GM23338 (cell line): Measurements from ENCODE around the gene ABHD12. TPM values are rescaled to one million over a fixed set of nuclear protein-coding genes. Genes with fewer than 3 reads are reported as not detected.

Experiments used
- ATAC-seq: fragments of 200-7000 bp; cut with Tn5 transposase; 3 replicates; pipeline ENCODE4 v1.9.1; 2020
- DNase-seq: peaks from one replicate; pipeline ENCODE4 v3.0.0-alpha.2; 2015; ENCODE audit warnings: low spot score
- H2AFZ ChIP-seq: fragments of 200-600 bp; sonication (generic); 2 replicates; pipeline ENCODE4 v1.8.0; 2016; ENCODE audit warnings: antibody characterized with exemption, mild to moderate bottlenecking, moderate library complexity
- H3F3A ChIP-seq: fragments of 200-600 bp; sonication (generic); replicated peaks from 2 replicates; pipeline ENCODE4 v1.8.0; 2017; ENCODE audit warnings: antibody characterized with exemption, mixed run types, low read depth
- H3K27ac ChIP-seq: fragments of 200-600 bp; sonication (generic); 2 replicates; pipeline ENCODE4 v1.6.1; 2016; ENCODE audit warnings: low read depth
- H3K27me3 ChIP-seq: fragments of 200-600 bp; sonication (generic); 2 replicates; pipeline ENCODE4 v1.8.0; 2016; ENCODE audit warnings: mild to moderate bottlenecking, mixed run types, moderate library complexity; ENCODE audit not compliant: insufficient read depth
- H3K36me3 ChIP-seq: fragments of 200-600 bp; sonication (generic); 2 replicates; pipeline ENCODE4 v1.8.0; 2016; ENCODE audit warnings: mild to moderate bottlenecking; ENCODE audit not compliant: insufficient read depth
- H3K4me1 ChIP-seq: fragments of 200-600 bp; sonication (generic); 2 replicates; pipeline ENCODE4 v1.8.0; 2016; ENCODE audit warnings: mild to moderate bottlenecking, moderate library complexity; ENCODE audit not compliant: insufficient read depth
- H3K4me2 ChIP-seq: fragments of 200-600 bp; sonication (generic); 2 replicates; pipeline ENCODE4 v1.7.1; 2017; ENCODE audit warnings: mixed run types
- H3K4me3 ChIP-seq: fragments of 200-600 bp; sonication (generic); 2 replicates; pipeline ENCODE4 v1.6.1; 2016; ENCODE audit warnings: mixed run types
- H3K79me2 ChIP-seq: fragments of 200-600 bp; sonication (generic); replicated peaks from 2 replicates; pipeline ENCODE4 v1.8.0; 2017; ENCODE audit warnings: mild to moderate bottlenecking; ENCODE audit not compliant: insufficient read depth
- H3K9me2 ChIP-seq: fragments of 200-600 bp; sonication (generic); 2 replicates; pipeline ENCODE4 v1.8.0; 2017; ENCODE audit not compliant: insufficient read depth
- H4K20me1 ChIP-seq: fragments of 200-600 bp; sonication (generic); replicated peaks from 2 replicates; pipeline ENCODE4 v1.8.0; 2017; ENCODE audit warnings: mild to moderate bottlenecking; ENCODE audit not compliant: insufficient read depth
- H3K27ac Mint-ChIP-seq: 2 replicates; pipeline ENCODE4 v1.8.0; 2020; ENCODE audit warnings: inconsistent platforms, mild to moderate bottlenecking, moderate library complexity, mixed read lengths
- H3K27me3 Mint-ChIP-seq: 3 replicates; pipeline ENCODE4 v1.8.0; 2022; ENCODE audit warnings: low read depth, mild to moderate bottlenecking, moderate library complexity, mixed read lengths, inconsistent platforms; ENCODE audit not compliant: insufficient read depth, poor library complexity
- H3K36me3 Mint-ChIP-seq: 3 replicates; pipeline ENCODE4 v1.8.0; 2021; ENCODE audit warnings: low read depth, mild to moderate bottlenecking, inconsistent platforms, moderate library complexity, mixed read lengths
- H3K4me1 Mint-ChIP-seq: 3 replicates; pipeline ENCODE4 v1.8.0; 2020; ENCODE audit warnings: mild to moderate bottlenecking, inconsistent platforms, mixed read lengths
- H3K4me3 Mint-ChIP-seq: 3 replicates; pipeline ENCODE4 v1.8.0; 2021; ENCODE audit warnings: moderate library complexity, mild to moderate bottlenecking, inconsistent platforms, mixed read lengths
- H3K9me3 Mint-ChIP-seq: 3 replicates; pipeline ENCODE4 v1.8.0; 2020; ENCODE audit warnings: moderate library complexity, mild to moderate bottlenecking, inconsistent platforms, mixed read lengths
- CREB1 ChIP-seq: fragments of 250-450 bp; sonication (Bioruptor Pico); IDR thresholded peaks from 2 replicates; pipeline ENCODE4 v1.5.0; 2020; ENCODE audit warnings: low read depth, mild to moderate bottlenecking, moderate library complexity
- CTCF ChIP-seq, 2 experiments: fragments of 200-600 bp in 1 of 2; sonication (generic) in 1 of 2; conservative IDR thresholded peaks; 2 replicates each; pipeline versions ENCODE4 v1.5.1 to v1.6.1; 2016 to 2017; ENCODE audit warnings: antibody characterized with exemption in 2 of 2, low read depth in 2 of 2, mild to moderate bottlenecking in 2 of 2, moderate library complexity in 1 of 2
- ETS1 ChIP-seq: IDR thresholded peaks from 2 replicates; pipeline ENCODE4 v1.6.1; 2016; ENCODE audit warnings: antibody characterized with exemption
- EZH2 ChIP-seq: fragments of 200-600 bp; sonication (generic); IDR thresholded peaks from one replicate; pipeline ENCODE4 v1.8.0; 2017; ENCODE audit warnings: antibody characterized with exemption, mild to moderate bottlenecking, low read depth; ENCODE audit not compliant: unreplicated experiment
- EZH2phosphoT487 ChIP-seq: fragments of 200-600 bp; sonication (generic); IDR thresholded peaks from one replicate; pipeline ENCODE4 v1.8.1; 2018; ENCODE audit warnings: antibody characterized with exemption; ENCODE audit not compliant: unreplicated experiment
- JUNB ChIP-seq: IDR thresholded peaks from one replicate; pipeline ENCODE4 v1.6.1; 2016; ENCODE audit warnings: antibody characterized with exemption; ENCODE audit not compliant: unreplicated experiment
- NANOG ChIP-seq: IDR thresholded peaks from 2 replicates; pipeline ENCODE4 v1.6.1; 2016; ENCODE audit warnings: antibody characterized with exemption, borderline replicate concordance
- POLR2AphosphoS5 ChIP-seq: IDR thresholded peaks from 2 replicates; pipeline ENCODE4 v1.6.1; 2016; ENCODE audit warnings: antibody characterized with exemption, low read depth
- REST ChIP-seq: IDR thresholded peaks from one replicate; pipeline ENCODE4 v1.6.1; 2018; ENCODE audit warnings: antibody characterized with exemption; ENCODE audit not compliant: unreplicated experiment
- STAT1 ChIP-seq: IDR thresholded peaks from one replicate; pipeline ENCODE4 v1.6.1; 2016; ENCODE audit warnings: antibody characterized with exemption; ENCODE audit not compliant: unreplicated experiment
- ZNF114 ChIP-seq: fragments of 250-450 bp; sonication (Bioruptor Pico); IDR thresholded peaks from 2 replicates; pipeline ENCODE4 v1.5.0; 2020; ENCODE audit warnings: mild to moderate bottlenecking, moderate library complexity
- ZNF331 ChIP-seq: fragments of 250-450 bp; sonication (Bioruptor Pico); IDR thresholded peaks from 2 replicates; pipeline ENCODE4 v1.5.0; 2020; ENCODE audit warnings: low read depth, mild to moderate bottlenecking, moderate library complexity
- ZNF462 ChIP-seq: fragments of 250-450 bp; sonication (Bioruptor Pico); IDR thresholded peaks from 2 replicates; pipeline ENCODE4 v1.5.0; 2020; ENCODE audit warnings: mild to moderate bottlenecking, moderate library complexity
- polyA plus RNA-seq: library from polyadenylated mRNA; unstranded; fragments of >200 nt; fragmentation: Nextera tagmentation; extraction: Ambion mirVana; gene quantifications from 2 replicates; pipeline ENCODE4 v1.2.1, GENCODE V29; 2016
- total RNA-seq: library from RNA; depleted of rRNA; stranded (reverse); fragments of >200 nt; shearing (Covaris generic); gene quantifications from 2 replicates; pipeline ENCODE4 v1.2.3, GENCODE V29; 2014

The ABHD12 gene
- total and polyA plus RNA-seq, 2 experiments from 2014 or later: 40.2 to 57.8 TPM

- H3K79me2 ChIP-seq: peaks cover 99% of the 10 kb centered on the region
- DNase-seq: no peak
- no peak overlapping the region for H2AFZ ChIP-seq
Observed at GRCh38 chr20:25344634-25345033, 46.0 kb downstream of the ABHD12 start.

More at GRCh38 chr20:25344634-25345033, 46.0 kb downstream of the ABHD12 start:
- Histone ChIP-seq H3K27ac (no peak overlapping the region), H3K4me3 (no peak overlapping the region), H3K27me3 (no peaks in the 10 kb centered on the region), H3K36me3 (no peaks in the 10 kb centered on the region), H4K20me1 (peaks cover 42% of the 10 kb centered on the region), H3F3A (no peaks in the 10 kb centered on the region), H3K4me1 (peaks cover 15% of the 10 kb centered on the region), H3K4me2 (no peak overlapping the region), H3K9me2 (no peaks in the 10 kb centered on the region)
- peaks cover 2% of the 10 kb centered on the region for H3K27me3 Mint-ChIP-seq
- no peak overlapping the region for H3K4me3 Mint-ChIP-seq
- peaks cover 21% of the 10 kb centered on the region for H3K4me1 Mint-ChIP-seq
- ATAC-seq: no peak
- H3K9me3 Mint-ChIP-seq: no peaks in the 10 kb centered on the region
- no peak for TF ChIP-seq ZNF114 (CRISPR knock-in tag)
- TF ChIP-seq NANOG: no peak
- no peak for TF ChIP-seq ETS1
- no peak for TF ChIP-seq REST
- TF ChIP-seq EZH2: no peak
- TF ChIP-seq ZNF462 (CRISPR knock-in tag): no peak
- TF ChIP-seq JUNB: no peak
- no peak for TF ChIP-seq CREB1 (CRISPR knock-in tag)
- TF ChIP-seq ZNF331: no peak
- no peak for TF ChIP-seq CTCF (conservative IDR thresholded peaks at IDR 0.05; ENCODE audit: low read depth in 2 of 2)
- no peak for TF ChIP-seq STAT1
- TF ChIP-seq POLR2AphosphoS5: no peak
- TF ChIP-seq EZH2phosphoT487: no peak
- no peak overlapping the region for H3K27ac Mint-ChIP-seq
- peaks cover 7% of the 10 kb centered on the region for H3K36me3 Mint-ChIP-seq
